Measurements from ENCODE around the gene ABCC1.

- TF ChIP-seq ZNF121 (tag by site-specific recombination; IDR thresholded peaks at IDR 0.05) (0 out of 2 replicates have a peak, but pooled peaks have one; percentile 23), YY1 (tag by site-specific recombination; IDR thresholded peaks at IDR 0.05) (no peak), ZNF747 (tag by site-specific recombination; IDR thresholded peaks at IDR 0.05) (no peak)
These were observed 44.7 kb downstream of the ABCC1 start for GRCh38 chr16:15993946-15994665.
